ENCODE data around the gene LILRA2.

Gene LILRA2

GRCh38 chr19:54551293-54551692, 22.3 kb upstream of the LILRA2 start:
- no peaks in the 10 kb centered on the region for H3F3A ChIP-seq (ENCODE audit: insufficient read depth, low read length)
- no peaks in the 10 kb centered on the region for H4K20me1 ChIP-seq (ENCODE audit: insufficient read depth, low read length)
- H3K4me2 ChIP-seq (ENCODE audit: low read length): no peak overlapping the region
- no peaks in the 10 kb centered on the region for H3K27me3 ChIP-seq (ENCODE audit: insufficient read depth, low read length)
- H3K9me3 ChIP-seq (ENCODE audit: low read length): no peaks in the 10 kb centered on the region
- H3K79me2 ChIP-seq (ENCODE audit: insufficient read depth, low read length): no peaks in the 10 kb centered on the region
- no peak overlapping the region for H3K4me3 ChIP-seq (ENCODE audit: low read depth, low read length, poor library complexity, severe bottlenecking)
- H2AFZ ChIP-seq (ENCODE audit: low read length): no peak overlapping the region
- no peaks in the 10 kb centered on the region for H3K4me1 ChIP-seq (ENCODE audit: insufficient read depth, low read length, severe bottlenecking)
- no peak overlapping the region for H3K9ac ChIP-seq (ENCODE audit: low read length)
- H3K27ac ChIP-seq (ENCODE audit: low read depth, low read length, poor library complexity, severe bottlenecking): no peak overlapping the region
- TF ChIP-seq CTCF (IDR thresholded peaks at IDR 0.05; ENCODE audit: low read length) (no peak), EZH2 (IDR thresholded peaks at IDR 0.05; ENCODE audit: borderline replicate concordance, low read length) (no peak)
- no peaks in the 10 kb centered on the region for H3K9me2 ChIP-seq (ENCODE audit: low read depth, low read length)
- H3K36me3 ChIP-seq (ENCODE audit: insufficient read depth, low read length): no peaks in the 10 kb centered on the region

DNA sequence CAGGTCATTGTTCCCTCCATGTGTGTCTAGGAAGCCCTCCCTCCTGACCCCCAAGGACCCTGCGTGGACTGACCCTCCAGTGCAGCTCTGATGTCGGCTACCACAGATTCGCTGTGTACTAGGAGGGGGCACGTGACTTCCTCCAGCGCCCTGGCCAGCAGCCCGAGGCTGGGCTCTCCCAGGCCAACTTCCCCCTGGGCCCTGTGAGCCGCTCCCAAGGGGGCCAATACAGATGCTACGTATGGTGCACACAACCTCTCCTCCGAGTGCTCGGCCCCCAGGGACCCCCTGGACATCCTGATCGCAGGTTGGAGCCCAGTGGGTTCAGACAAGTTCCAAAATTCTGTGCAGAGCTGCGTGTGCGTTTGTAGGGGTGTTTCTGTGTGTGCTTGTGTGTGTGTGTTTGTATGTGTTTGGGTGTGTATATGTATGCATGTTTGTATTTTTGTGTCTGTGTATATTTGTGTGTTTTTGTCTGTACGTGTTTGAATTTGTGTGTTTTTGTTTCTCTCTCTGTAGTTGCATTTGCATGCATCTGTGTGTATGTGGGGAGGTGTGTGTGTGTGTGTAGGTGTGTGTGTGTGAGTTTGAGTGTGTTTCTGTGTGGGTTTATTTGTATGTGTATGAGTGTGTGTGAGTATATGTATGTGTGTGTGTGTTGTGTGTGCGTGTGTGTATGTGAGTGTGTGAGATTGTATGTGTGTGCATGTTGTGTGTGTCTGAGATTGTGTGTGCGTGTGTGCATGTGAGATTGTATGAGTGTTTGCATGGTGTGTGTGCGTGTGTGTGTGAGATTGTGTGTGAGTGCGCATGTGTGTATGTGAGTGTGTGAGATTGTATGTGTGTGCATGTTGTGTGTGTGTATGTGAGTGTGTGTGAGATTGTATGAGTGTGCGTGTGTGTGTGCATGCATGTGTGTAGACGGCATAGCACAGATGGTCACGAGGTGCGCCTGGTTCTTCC, 21.4 kb upstream of the LILRA2 start:
- no peak overlapping the region for H3K4me3 ChIP-seq (ENCODE audit: low read depth, low read length, poor library complexity, severe bottlenecking)
- no peak overlapping the region for H3K4me2 ChIP-seq (ENCODE audit: low read length)
- no peak overlapping the region for H3K27ac ChIP-seq (ENCODE audit: low read depth, low read length, poor library complexity, severe bottlenecking)
- H3K9me3 ChIP-seq (ENCODE audit: low read length): no peaks in the 10 kb centered on the region
- H3F3A ChIP-seq (ENCODE audit: insufficient read depth, low read length): no peaks in the 10 kb centered on the region
- no peak overlapping the region for H2AFZ ChIP-seq (ENCODE audit: low read length)
- H3K36me3 ChIP-seq (ENCODE audit: insufficient read depth, low read length): no peaks in the 10 kb centered on the region
- no peaks in the 10 kb centered on the region for H3K9me2 ChIP-seq (ENCODE audit: low read depth, low read length)
- H3K4me1 ChIP-seq (ENCODE audit: insufficient read depth, low read length, severe bottlenecking): no peaks in the 10 kb centered on the region
- no peaks in the 10 kb centered on the region for H4K20me1 ChIP-seq (ENCODE audit: insufficient read depth, low read length)
- H3K27me3 ChIP-seq (ENCODE audit: insufficient read depth, low read length): no peaks in the 10 kb centered on the region
- H3K79me2 ChIP-seq (ENCODE audit: insufficient read depth, low read length): no peaks in the 10 kb centered on the region
- H3K9ac ChIP-seq (ENCODE audit: low read length): no peak overlapping the region
- no peak for TF ChIP-seq CTCF (IDR thresholded peaks at IDR 0.05; ENCODE audit: low read length)
- no peak for TF ChIP-seq EZH2 (IDR thresholded peaks at IDR 0.05; ENCODE audit: borderline replicate concordance, low read length)

GRCh38 chr19:54552913-54553310, 20.7 kb upstream of the LILRA2 start:
- Histone ChIP-seq H3K9me3 (ENCODE audit: low read length) (no peaks in the 10 kb centered on the region), H3K9me2 (ENCODE audit: low read depth, low read length) (no peaks in the 10 kb centered on the region), H3K4me3 (ENCODE audit: low read depth, low read length, poor library complexity, severe bottlenecking) (no peak overlapping the region), H3K9ac (ENCODE audit: low read length) (no peak overlapping the region), H3K27ac (ENCODE audit: low read depth, low read length, poor library complexity, severe bottlenecking) (no peak overlapping the region), H3K27me3 (ENCODE audit: insufficient read depth, low read length) (no peaks in the 10 kb centered on the region), H3F3A (ENCODE audit: insufficient read depth, low read length) (no peaks in the 10 kb centered on the region), H4K20me1 (ENCODE audit: insufficient read depth, low read length) (no peaks in the 10 kb centered on the region), H3K4me2 (ENCODE audit: low read length) (no peak overlapping the region), H3K4me1 (ENCODE audit: insufficient read depth, low read length, severe bottlenecking) (no peaks in the 10 kb centered on the region), H2AFZ (ENCODE audit: low read length) (no peak overlapping the region), H3K36me3 (ENCODE audit: insufficient read depth, low read length) (no peaks in the 10 kb centered on the region), H3K79me2 (ENCODE audit: insufficient read depth, low read length) (no peaks in the 10 kb centered on the region)
- TF ChIP-seq EZH2 (IDR thresholded peaks at IDR 0.05; ENCODE audit: borderline replicate concordance, low read length): no peak
- no peak for TF ChIP-seq CTCF (IDR thresholded peaks at IDR 0.05; ENCODE audit: low read length)

All from OCI-LY1 (cell line).